Limb (tissue), 2 donors: ENCODE results near the gene STARD4.

Source experiments
- DNase-seq, 2 donors: peaks; one replicate each; pipeline ENCODE4 v3.0.0-alpha.2; 2016; ENCODE audit errors: extremely low spot score in 2 of 2

The STARD4 gene

GRCh38 chr5:111472096-111472495 is 40.2 kb downstream of the STARD4 start:
- DNase-seq: no peak

DNA sequence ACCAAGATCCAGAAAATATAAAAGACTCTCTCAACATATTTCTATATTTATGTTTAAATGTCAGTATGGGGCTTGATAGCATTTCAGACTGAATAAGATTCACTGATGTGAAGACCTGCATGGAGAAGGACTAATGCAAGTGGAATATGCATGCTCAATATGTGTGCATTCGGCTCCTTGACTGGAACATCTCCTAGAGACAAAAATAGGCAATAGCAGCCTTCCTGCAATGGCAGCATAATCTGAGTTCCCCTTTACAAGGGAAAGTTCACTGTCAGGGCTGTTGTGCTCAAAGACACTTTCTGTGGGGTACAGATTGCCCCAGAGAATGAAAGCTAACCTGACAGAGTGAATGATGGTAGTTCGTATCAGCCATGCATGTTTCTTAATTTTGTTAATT is 42.4 kb downstream of the STARD4 start:
- DNase-seq: no peak

DNA sequence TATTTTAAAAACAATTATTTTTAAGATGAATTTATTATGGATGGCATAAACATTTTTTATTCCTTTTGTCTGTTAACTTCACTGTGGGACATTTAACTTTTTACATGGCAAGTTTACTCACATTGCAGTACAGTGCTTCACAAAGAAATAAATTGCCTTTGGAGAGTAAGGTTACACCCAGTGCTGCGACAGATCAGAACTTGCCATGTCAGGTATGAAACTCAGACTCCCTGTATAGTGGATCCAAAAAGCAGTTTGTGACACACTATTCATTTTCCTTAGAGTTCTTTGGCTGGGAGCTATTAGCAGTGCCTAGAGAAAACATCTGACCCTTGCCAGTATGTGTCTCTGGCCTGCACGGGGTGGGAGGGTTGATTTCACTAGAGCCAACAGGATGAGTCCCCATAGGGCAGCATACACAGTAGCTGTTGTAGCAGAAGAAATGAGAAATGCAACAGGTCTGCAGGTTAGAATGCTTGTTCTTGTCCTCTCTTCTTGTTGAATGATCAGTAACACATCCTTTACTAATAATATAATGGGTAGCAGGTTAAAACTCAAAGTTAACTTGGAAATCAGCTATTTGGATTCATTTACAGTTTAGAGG is 42.9 kb downstream of the STARD4 start:
- DNase-seq: no peak

- DNase-seq: no peak
These were observed 49.0 kb downstream of the STARD4 start for GRCh38 chr5:111463311-111463710.

DNA sequence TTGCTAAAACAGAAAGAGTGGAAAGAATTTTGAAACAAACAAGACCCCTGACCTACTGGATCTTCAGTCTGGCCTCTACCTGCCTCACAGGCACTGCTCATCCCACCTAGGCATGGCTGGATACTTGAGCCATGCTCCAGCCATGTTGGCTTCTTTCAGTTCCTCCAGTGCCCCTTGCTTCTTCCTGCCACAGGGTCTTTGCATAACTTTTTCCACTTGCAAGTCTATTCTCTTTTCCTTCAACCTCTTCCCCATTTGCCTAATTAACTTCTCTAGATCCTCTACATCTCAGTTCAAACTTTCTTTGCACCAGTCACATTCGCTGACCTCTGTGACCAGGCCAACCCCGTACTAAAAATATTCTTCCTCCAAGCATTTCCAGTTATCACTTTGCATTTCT is 50.4 kb downstream of the STARD4 start:
- DNase-seq: no peak

DNA sequence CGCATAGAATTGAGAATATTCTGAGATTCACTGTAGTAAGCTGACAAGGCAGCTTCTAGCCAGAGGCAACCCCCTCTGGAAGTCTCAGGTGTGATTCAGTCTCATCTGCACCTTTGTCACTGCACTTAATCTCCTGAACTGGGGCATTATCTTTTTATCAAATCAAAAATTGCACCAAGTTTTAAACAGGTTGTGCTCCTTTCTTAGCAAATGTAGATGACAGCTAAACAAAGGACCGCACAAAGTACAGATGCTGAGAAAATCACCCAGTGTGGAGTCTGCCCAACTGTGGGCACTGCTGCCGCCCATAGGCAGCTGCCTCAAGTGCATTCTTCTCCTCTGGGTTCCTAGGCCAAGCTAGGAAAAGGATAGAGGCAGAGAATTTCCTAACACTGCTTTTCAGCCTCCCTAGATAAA is 51.1 kb downstream of the STARD4 start:
- peak in 1 of 2 donors; percentile 48 for DNase-seq

GRCh38 chr5:111454776-111455175 is 57.6 kb downstream of the STARD4 start:
- no peak for DNase-seq

DNA sequence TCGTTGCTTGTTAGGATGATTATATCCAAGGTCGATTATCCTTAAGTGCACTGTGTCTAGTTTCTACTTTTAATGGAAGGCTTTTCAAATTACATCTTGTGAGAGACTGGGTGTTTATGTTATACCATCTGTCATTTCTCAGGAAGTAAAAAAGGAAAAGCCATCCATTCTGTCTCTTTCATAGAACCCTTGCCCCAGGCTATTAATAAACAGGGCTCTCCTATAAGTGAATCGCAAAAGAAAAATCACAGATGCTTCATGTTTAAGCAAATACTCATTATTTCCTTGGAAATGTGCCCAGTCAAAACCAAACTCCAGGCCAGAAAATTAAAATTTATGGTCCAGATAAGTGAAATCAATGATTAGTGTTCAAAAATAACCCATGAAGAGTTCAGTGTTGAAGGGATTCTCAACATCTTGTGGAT is 58.1 kb downstream of the STARD4 start:
- peak in 1 of 2 donors; percentile 21 for DNase-seq

DNA sequence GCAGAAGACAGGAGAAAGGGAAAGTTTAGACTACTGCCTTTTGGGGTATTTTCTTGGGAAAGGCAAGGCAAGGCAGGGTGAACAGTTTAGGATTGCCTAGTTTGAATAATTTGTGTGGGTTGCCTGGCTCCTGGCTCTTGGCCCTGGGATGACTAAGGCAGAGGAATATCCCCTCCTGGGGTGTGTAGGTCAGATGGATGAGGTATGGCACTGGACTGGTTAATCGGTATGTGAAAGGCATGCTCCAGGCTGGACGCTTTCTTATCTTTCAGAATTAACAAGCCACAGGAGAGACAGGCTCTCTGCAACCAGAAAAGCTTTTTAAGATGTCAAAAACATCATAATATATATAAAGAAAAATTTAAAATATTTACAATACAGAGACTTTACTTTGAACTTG is 58.6 kb downstream of the STARD4 start:
- no peak for DNase-seq

DNA sequence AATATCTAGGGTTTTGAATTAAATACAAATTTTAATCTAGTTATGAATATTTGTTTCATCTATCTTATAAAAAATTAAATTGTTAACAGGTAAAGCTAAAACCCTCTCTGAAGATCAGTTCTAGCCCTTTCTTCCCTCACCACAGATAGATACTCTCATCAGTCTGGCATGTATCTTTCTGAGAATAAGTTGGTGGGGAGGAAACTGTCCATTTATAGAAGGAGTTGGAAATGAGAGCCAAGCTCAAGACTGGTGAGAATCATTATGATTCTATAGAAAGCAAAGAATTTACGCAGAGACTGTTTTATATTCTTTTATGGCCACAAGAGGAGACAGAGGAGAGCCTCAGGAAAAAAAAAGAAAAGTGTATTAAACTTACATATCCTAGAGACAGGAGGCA is 59.0 kb downstream of the STARD4 start:
- no peak for DNase-seq

GRCh38 chr5:111447822-111448221 is 64.5 kb downstream of the STARD4 start:
- no peak for DNase-seq

DNA sequence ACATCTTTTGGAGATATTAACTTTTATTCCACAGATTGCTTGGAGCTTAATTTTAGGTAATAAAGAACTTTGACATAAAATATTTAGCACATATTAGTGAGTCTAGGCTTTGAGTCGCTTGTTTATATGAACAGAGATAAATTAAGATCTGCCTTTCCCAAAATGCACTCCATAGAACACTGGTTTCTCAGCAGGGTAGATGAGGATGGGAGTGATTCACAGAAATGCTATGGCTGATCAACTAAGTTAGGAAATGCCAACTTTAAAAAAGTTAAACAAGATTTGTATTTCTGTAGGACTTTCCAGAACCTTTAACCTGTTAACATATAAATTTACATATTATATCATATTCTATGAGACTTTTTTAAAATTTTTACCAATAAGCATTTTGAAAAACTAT is 65.2 kb downstream of the STARD4 start:
- DNase-seq: no peak
